Measurements from ENCODE around the gene ANKMY1.

The ANKMY1 gene

DNA sequence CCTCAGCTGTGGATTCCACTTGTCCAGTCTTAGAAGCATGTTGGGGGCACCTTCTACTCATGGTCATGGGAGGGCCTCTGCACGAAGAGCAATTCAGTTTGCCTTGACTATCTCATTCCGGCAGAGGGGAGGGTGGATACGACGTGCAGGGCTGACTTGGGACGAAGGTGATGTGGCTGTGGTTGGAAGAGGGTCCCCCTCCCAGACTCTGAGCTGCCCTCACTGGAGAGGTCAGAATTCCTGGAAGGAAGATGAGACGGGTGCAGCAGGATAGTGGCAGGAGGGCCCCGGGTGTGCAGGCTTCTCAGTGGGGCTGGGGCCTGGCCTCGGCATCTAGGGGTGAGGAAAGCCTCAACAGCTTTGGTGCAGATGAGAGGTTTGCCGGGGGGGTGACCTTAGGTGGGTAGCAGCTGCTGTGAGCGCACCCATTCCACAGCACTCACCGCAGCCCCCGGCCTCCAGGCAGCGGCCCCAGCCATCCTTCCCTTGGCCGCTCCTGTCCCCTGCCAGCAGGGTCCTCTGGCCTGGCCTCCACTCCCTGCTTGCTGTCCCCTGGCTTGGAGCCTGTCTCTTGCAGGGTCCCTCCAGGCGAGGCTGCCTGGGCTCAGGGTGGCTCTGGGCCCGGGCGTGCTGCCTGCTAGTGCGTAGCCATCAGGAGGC, 13.7 kb upstream of the ANKMY1 start:
- H3K27me3 ChIP-seq (ENCODE audit: insufficient read depth, poor library complexity, severe bottlenecking) = no peaks in the 10 kb centered on the region
- TF ChIP-seq, protein P1, sequence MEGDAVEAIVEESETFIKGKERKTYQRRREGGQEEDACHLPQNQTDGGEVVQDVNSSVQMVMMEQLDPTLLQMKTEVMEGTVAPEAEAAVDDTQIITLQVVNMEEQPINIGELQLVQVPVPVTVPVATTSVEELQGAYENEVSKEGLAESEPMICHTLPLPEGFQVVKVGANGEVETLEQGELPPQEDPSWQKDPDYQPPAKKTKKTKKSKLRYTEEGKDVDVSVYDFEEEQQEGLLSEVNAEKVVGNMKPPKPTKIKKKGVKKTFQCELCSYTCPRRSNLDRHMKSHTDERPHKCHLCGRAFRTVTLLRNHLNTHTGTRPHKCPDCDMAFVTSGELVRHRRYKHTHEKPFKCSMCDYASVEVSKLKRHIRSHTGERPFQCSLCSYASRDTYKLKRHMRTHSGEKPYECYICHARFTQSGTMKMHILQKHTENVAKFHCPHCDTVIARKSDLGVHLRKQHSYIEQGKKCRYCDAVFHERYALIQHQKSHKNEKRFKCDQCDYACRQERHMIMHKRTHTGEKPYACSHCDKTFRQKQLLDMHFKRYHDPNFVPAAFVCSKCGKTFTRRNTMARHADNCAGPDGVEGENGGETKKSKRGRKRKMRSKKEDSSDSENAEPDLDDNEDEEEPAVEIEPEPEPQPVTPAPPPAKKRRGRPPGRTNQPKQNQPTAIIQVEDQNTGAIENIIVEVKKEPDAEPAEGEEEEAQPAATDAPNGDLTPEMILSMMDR (IDR thresholded peaks at IDR 0.05; ENCODE audit: poor library complexity, severe bottlenecking) = no peak
- H3K4me3 ChIP-seq (ENCODE audit: severe bottlenecking) = no peak overlapping the region
- no peak overlapping the region for H3K27ac ChIP-seq (ENCODE audit: poor library complexity, severe bottlenecking)
- DNase-seq (ENCODE audit: low spot score) = peak; percentile 38
- H3K4me1 ChIP-seq (ENCODE audit: insufficient read depth, poor library complexity, severe bottlenecking) = peaks cover 9% of the 10 kb centered on the region
- no peak for ATAC-seq (ENCODE audit: low read depth)
- peaks cover under 1% of the 10 kb centered on the region; the same call in 1 of the 2 replicates for H3K36me3 ChIP-seq (ENCODE audit: low read depth)
- no peaks in the 10 kb centered on the region for H3K9me3 ChIP-seq (ENCODE audit: severe bottlenecking)

GRCh38 chr2:240570531-240571313, 12.9 kb upstream of the ANKMY1 start:
- Histone ChIP-seq H3K9me3 (ENCODE audit: severe bottlenecking) (no peaks in the 10 kb centered on the region), H3K36me3 (ENCODE audit: low read depth) (no peaks in the 10 kb centered on the region; the same call in 1 of the 2 replicates), H3K4me3 (ENCODE audit: severe bottlenecking) (no peak overlapping the region), H3K27ac (ENCODE audit: poor library complexity, severe bottlenecking) (no peak overlapping the region), H3K4me1 (ENCODE audit: insufficient read depth, poor library complexity, severe bottlenecking) (peaks cover 14% of the 10 kb centered on the region), H3K27me3 (ENCODE audit: insufficient read depth, poor library complexity, severe bottlenecking) (no peaks in the 10 kb centered on the region)
- ATAC-seq (ENCODE audit: low read depth) (no peak), DNase-seq (ENCODE audit: low spot score) (peak; percentile 49)
- TF ChIP-seq, protein P1 (IDR thresholded peaks at IDR 0.05; ENCODE audit: poor library complexity, severe bottlenecking) = no peak

DNA sequence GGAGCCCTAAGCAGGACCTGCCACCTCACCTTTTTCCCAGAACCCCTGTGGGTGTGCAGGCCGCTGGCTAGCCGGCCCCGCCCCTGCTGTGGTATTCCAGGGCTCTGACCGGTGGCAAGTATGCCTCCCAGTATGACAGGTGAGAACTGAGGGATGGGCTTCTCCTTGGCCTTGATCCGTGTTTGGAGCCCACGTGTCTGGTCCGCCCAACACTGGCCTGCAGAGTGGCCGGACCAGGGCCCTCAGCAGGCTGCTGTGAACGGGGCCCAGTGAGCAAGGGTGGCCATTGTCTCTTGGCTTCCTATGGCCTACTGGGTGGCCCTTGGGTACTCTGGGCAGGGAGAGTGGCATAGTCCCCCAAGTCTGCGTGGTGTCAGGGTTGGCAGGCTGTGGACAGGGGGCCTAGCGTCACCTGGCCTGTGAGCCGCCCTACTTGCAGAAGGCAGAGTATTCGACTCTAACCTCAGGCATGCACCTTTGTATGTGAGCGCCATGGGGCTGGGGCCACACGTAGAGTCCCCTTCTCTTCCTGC, 12.3 kb upstream of the ANKMY1 start:
- no peaks in the 10 kb centered on the region; the same call in 1 of the 2 replicates for H3K36me3 ChIP-seq (ENCODE audit: low read depth)
- TF ChIP-seq, protein P1 (IDR thresholded peaks at IDR 0.05; ENCODE audit: poor library complexity, severe bottlenecking) = no peak
- H3K4me1 ChIP-seq (ENCODE audit: insufficient read depth, poor library complexity, severe bottlenecking) = peaks cover 18% of the 10 kb centered on the region
- no peaks in the 10 kb centered on the region for H3K9me3 ChIP-seq (ENCODE audit: severe bottlenecking)
- H3K27ac ChIP-seq (ENCODE audit: poor library complexity, severe bottlenecking) = no peak overlapping the region
- no peaks in the 10 kb centered on the region for H3K27me3 ChIP-seq (ENCODE audit: insufficient read depth, poor library complexity, severe bottlenecking)
- no peak overlapping the region for H3K4me3 ChIP-seq (ENCODE audit: severe bottlenecking)
- DNase-seq (ENCODE audit: low spot score) (peak; percentile 39), ATAC-seq (ENCODE audit: low read depth) (no peak)

DNA sequence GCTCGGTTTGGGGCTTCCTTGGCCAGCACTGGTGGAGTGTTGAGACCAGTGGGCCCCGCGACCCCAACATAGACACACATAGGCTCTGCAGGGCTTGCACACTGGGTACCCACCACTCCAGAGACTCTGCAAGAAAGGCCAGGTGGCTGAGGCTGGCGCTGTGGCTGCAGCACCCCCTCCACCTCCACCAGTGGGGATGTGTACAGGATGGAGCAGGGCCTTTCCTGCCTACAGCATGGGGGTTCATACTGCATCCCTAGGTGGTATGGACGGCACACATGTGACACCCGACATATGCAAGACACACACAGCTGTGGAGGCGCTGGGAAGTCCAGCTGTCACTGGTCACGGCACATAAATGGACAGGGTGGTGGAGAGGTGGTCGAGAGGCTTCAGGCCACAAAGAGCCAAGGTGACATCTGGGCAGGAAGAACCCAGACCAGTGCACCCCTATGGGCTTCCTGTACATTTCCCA, 11.8 kb upstream of the ANKMY1 start:
- TF ChIP-seq, protein P1 (IDR thresholded peaks at IDR 0.05; ENCODE audit: poor library complexity, severe bottlenecking) = no peak
- peaks cover 18% of the 10 kb centered on the region for H3K4me1 ChIP-seq (ENCODE audit: insufficient read depth, poor library complexity, severe bottlenecking)
- ATAC-seq (ENCODE audit: low read depth) (no peak), DNase-seq (ENCODE audit: low spot score) (no peak)
- H3K9me3 ChIP-seq (ENCODE audit: severe bottlenecking) = no peaks in the 10 kb centered on the region
- H3K4me3 ChIP-seq (ENCODE audit: severe bottlenecking) = peak overlapping the region; percentile 88
- no peaks in the 10 kb centered on the region for H3K36me3 ChIP-seq (ENCODE audit: low read depth)
- H3K27ac ChIP-seq (ENCODE audit: poor library complexity, severe bottlenecking) = peak overlapping the region; percentile 87
- H3K27me3 ChIP-seq (ENCODE audit: insufficient read depth, poor library complexity, severe bottlenecking) = no peaks in the 10 kb centered on the region

Measured in RWPE2 (cell line).